ENCODE results near the gene FXYD7.
"Not testable (repeated sequence)": the region's sequence is repeated elsewhere in the genome, so short reads cannot be mapped to it uniquely, and the experiment has no call there.

FXYD7 gene

GRCh38 chr19:35166100-35167063 is 23.3 kb downstream of the FXYD7 start:
- no peak for DNase-seq (ENCODE audit: low spot score)

- DNase-seq (ENCODE audit: low spot score), result no peak
Measured at GRCh38 chr19:35167251-35168119, 24.4 kb downstream of the FXYD7 start.

GRCh38 chr19:35168196-35168595 is 25.1 kb downstream of the FXYD7 start:
- DNase-seq (ENCODE audit: low spot score), result peak; percentile 66

- DNase-seq (ENCODE audit: low spot score), result no peak
Measured at GRCh38 chr19:35169221-35169995, 26.4 kb downstream of the FXYD7 start.

GRCh38 chr19:35170359-35171061 is 27.5 kb downstream of the FXYD7 start:
- DNase-seq (ENCODE audit: low spot score), result no peak

GRCh38 chr19:35171730-35172129 is 28.7 kb downstream of the FXYD7 start:
- DNase-seq (ENCODE audit: low spot score), result no peak

GRCh38 chr19:35174226-35174625 is 31.2 kb downstream of the FXYD7 start:
- no peak for DNase-seq (ENCODE audit: low spot score)

GRCh38 chr19:35176181-35176570 is 33.1 kb downstream of the FXYD7 start:
- DNase-seq (ENCODE audit: low spot score), result no peak

GRCh38 chr19:35177377-35178274 is 34.6 kb downstream of the FXYD7 start:
- DNase-seq (ENCODE audit: low spot score), result no peak

GRCh38 chr19:35178701-35179100 is 35.6 kb downstream of the FXYD7 start:
- DNase-seq (ENCODE audit: low spot score), result no peak

- DNase-seq (ENCODE audit: low spot score), result no peak
Measured at GRCh38 chr19:35179830-35180229, 36.8 kb downstream of the FXYD7 start.

- no peak for DNase-seq (ENCODE audit: low spot score)
Measured at GRCh38 chr19:35181387-35181786, 38.3 kb downstream of the FXYD7 start.

GRCh38 chr19:35184267-35184666 is 41.2 kb downstream of the FXYD7 start:
- no peak for DNase-seq (ENCODE audit: low spot score)

GRCh38 chr19:35184884-35185283 is 41.8 kb downstream of the FXYD7 start:
- no peak for DNase-seq (ENCODE audit: low spot score)

- DNase-seq (ENCODE audit: low spot score), result no peak
Measured at GRCh38 chr19:35194012-35194984, 51.2 kb downstream of the FXYD7 start.

GRCh38 chr19:35195830-35196229 is 52.8 kb downstream of the FXYD7 start:
- DNase-seq (ENCODE audit: low spot score), result no peak

- not testable (repeated sequence) for DNase-seq (ENCODE audit: low spot score)
Measured at GRCh38 chr19:35196861-35197260, 53.8 kb downstream of the FXYD7 start.

- no peak for DNase-seq (ENCODE audit: low spot score)
Measured at GRCh38 chr19:35199481-35199880, 56.4 kb downstream of the FXYD7 start.

All from LoVo (cell line).